ES-I3 (cell line): ENCODE data around the gene BEST1.

Experiments
- H3K36me3 ChIP-seq: 2 replicates; pipeline ENCODE4 v1.6.1; 2013; ENCODE audit warnings: mild to moderate bottlenecking, low read length, control low read depth, moderate library complexity; ENCODE audit not compliant: insufficient read depth
- H3K4me1 ChIP-seq: 2 replicates; pipeline ENCODE4 v1.6.1; 2013; ENCODE audit warnings: mild to moderate bottlenecking, control low read depth, low read length; ENCODE audit not compliant: insufficient read depth
- H3K9ac ChIP-seq: 2 replicates; pipeline ENCODE4 v1.6.1; 2013; ENCODE audit warnings: low read depth, mild to moderate bottlenecking, low read length, moderate library complexity
- H3K9me3 ChIP-seq: 2 replicates; pipeline ENCODE4 v1.6.1; 2013; ENCODE audit warnings: mild to moderate bottlenecking, low read length, moderate library complexity; ENCODE audit not compliant: control insufficient read depth, insufficient read depth

BEST1 gene

GRCh38 chr11:61922539-61922938 is 27.6 kb upstream of the BEST1 start:
- H3K4me1 ChIP-seq, result peaks cover 25% of the 10 kb centered on the region
- H3K9me3 ChIP-seq, result no peaks in the 10 kb centered on the region
- H3K36me3 ChIP-seq, result no peaks in the 10 kb centered on the region
- no peak overlapping the region for H3K9ac ChIP-seq

- Histone ChIP-seq H3K36me3 (no peaks in the 10 kb centered on the region), H3K9ac (no peak overlapping the region), H3K4me1 (peaks cover 20% of the 10 kb centered on the region; the same call in 1 of the 2 replicates)
Measured at GRCh38 chr11:61923166-61924063, 26.7 kb upstream of the BEST1 start.

GRCh38 chr11:61924064-61924455 is 26.1 kb upstream of the BEST1 start:
- Histone ChIP-seq H3K9ac (no peak overlapping the region), H3K4me1 (peaks cover 20% of the 10 kb centered on the region; the same call in 1 of the 2 replicates), H3K36me3 (no peaks in the 10 kb centered on the region), H3K9me3 (no peaks in the 10 kb centered on the region)

More at GRCh38 chr11:61923166-61924063, 26.7 kb upstream of the BEST1 start:
- no peaks in the 10 kb centered on the region for H3K9me3 ChIP-seq

- Histone ChIP-seq H3K4me1 (peaks cover 20% of the 10 kb centered on the region; the same call in 1 of the 2 replicates), H3K36me3 (no peaks in the 10 kb centered on the region), H3K9ac (no peak overlapping the region), H3K9me3 (no peaks in the 10 kb centered on the region)
Measured at GRCh38 chr11:61925736-61926135, 24.4 kb upstream of the BEST1 start.

GRCh38 chr11:61926235-61926634 is 23.9 kb upstream of the BEST1 start:
- no peaks in the 10 kb centered on the region for H3K36me3 ChIP-seq
- H3K4me1 ChIP-seq, result peaks cover 20% of the 10 kb centered on the region; the same call in 1 of the 2 replicates
- no peaks in the 10 kb centered on the region for H3K9me3 ChIP-seq
- H3K9ac ChIP-seq, result no peak overlapping the region

- Histone ChIP-seq H3K36me3 (no peaks in the 10 kb centered on the region), H3K9me3 (no peaks in the 10 kb centered on the region), H3K9ac (no peak overlapping the region), H3K4me1 (peaks cover 18% of the 10 kb centered on the region; the same call in 1 of the 2 replicates)
Measured at GRCh38 chr11:61927501-61927900, 22.6 kb upstream of the BEST1 start.

GRCh38 chr11:61928606-61929005 is 21.5 kb upstream of the BEST1 start:
- Histone ChIP-seq H3K9me3 (no peaks in the 10 kb centered on the region), H3K9ac (no peak overlapping the region), H3K36me3 (no peaks in the 10 kb centered on the region), H3K4me1 (peaks cover 7% of the 10 kb centered on the region; the same call in 1 of the 2 replicates)

- no peak overlapping the region for H3K9ac ChIP-seq
- no peaks in the 10 kb centered on the region for H3K36me3 ChIP-seq
- H3K4me1 ChIP-seq, result no peaks in the 10 kb centered on the region
- H3K9me3 ChIP-seq, result no peaks in the 10 kb centered on the region
Measured at GRCh38 chr11:61930933-61931332, 19.2 kb upstream of the BEST1 start.

- Histone ChIP-seq H3K36me3 (no peaks in the 10 kb centered on the region), H3K4me1 (no peaks in the 10 kb centered on the region), H3K9ac (no peak overlapping the region), H3K9me3 (no peaks in the 10 kb centered on the region)
Measured at GRCh38 chr11:61935861-61936260, 14.3 kb upstream of the BEST1 start.

GRCh38 chr11:61940466-61940865 is 9.7 kb upstream of the BEST1 start:
- Histone ChIP-seq H3K9ac (no peak overlapping the region), H3K4me1 (no peaks in the 10 kb centered on the region), H3K36me3 (no peaks in the 10 kb centered on the region), H3K9me3 (no peaks in the 10 kb centered on the region)

GRCh38 chr11:61945191-61945590 is 5.0 kb upstream of the BEST1 start:
- peaks cover 8% of the 10 kb centered on the region for H3K4me1 ChIP-seq
- H3K36me3 ChIP-seq, result no peaks in the 10 kb centered on the region
- no peaks in the 10 kb centered on the region for H3K9me3 ChIP-seq
- H3K9ac ChIP-seq, result no peak overlapping the region

GRCh38 chr11:61946894-61947293 is 3.3 kb upstream of the BEST1 start:
- Histone ChIP-seq H3K36me3 (no peaks in the 10 kb centered on the region), H3K9ac (no peak overlapping the region), H3K4me1 (peaks cover 8% of the 10 kb centered on the region), H3K9me3 (no peaks in the 10 kb centered on the region)

- Histone ChIP-seq H3K9ac (no peak overlapping the region), H3K4me1 (peaks cover 8% of the 10 kb centered on the region), H3K36me3 (no peaks in the 10 kb centered on the region), H3K9me3 (no peaks in the 10 kb centered on the region)
Measured at GRCh38 chr11:61947486-61948210, 2.5 kb upstream of the BEST1 start.

GRCh38 chr11:61948505-61948904 is 1.6 kb upstream of the BEST1 start:
- H3K4me1 ChIP-seq, result peaks cover 8% of the 10 kb centered on the region
- H3K9me3 ChIP-seq, result no peaks in the 10 kb centered on the region
- H3K9ac ChIP-seq, result no peak overlapping the region; the same call in 1 of the 2 replicates

More at GRCh38 chr11:61948505-61948904, 1.6 kb upstream of the BEST1 start:
- H3K36me3 ChIP-seq, result no peaks in the 10 kb centered on the region
